Activated CD4-positive, alpha-beta T cell treated with anti-CD3 and anti-CD28 coated beads, Interleukin-2, amount 10 ng/mL, durations not matched to agents 24 days and 14 days (primary cell): ENCODE data around the gene NRN1. TPM values are rescaled to one million over a fixed set of nuclear protein-coding genes. Genes with fewer than 3 reads are reported as not detected.
A peak's percentile ranks its signal among the peaks of the same experiment; 100 is the strongest.

Experiments used
- DNase-seq: peaks from one replicate; pipeline ENCODE4 v3.0.0; 2022
- H3K27ac Mint-ChIP-seq: one replicate; pipeline ENCODE4 v1.8.0; 2022; ENCODE audit warnings: mild to moderate bottlenecking, mixed read lengths
- H3K27me3 Mint-ChIP-seq: one replicate; pipeline ENCODE4 v1.8.0; 2022; ENCODE audit warnings: mixed read lengths
- H3K36me3 Mint-ChIP-seq: one replicate; pipeline ENCODE4 v1.8.0; 2022; ENCODE audit warnings: low read depth, mild to moderate bottlenecking, mixed read lengths
- H3K4me1 Mint-ChIP-seq: one replicate; pipeline ENCODE4 v1.8.0; 2021; ENCODE audit warnings: mixed read lengths
- H3K4me3 Mint-ChIP-seq: one replicate; pipeline ENCODE4 v1.8.0; 2022; ENCODE audit warnings: mild to moderate bottlenecking, moderate library complexity, mixed read lengths
- H3K9me3 Mint-ChIP-seq: one replicate; pipeline ENCODE4 v1.8.0; 2021; ENCODE audit warnings: mixed read lengths
- intact Hi-C: fragments of 100-400 bp; cut with micrococcal nuclease; formaldehyde crosslinking; loops from one replicate; pipeline ENCODE4 v1.15.1; 2023
- total RNA-seq: library from RNA; stranded (reverse); gene quantifications from 2 replicates; pipeline ENCODE4 v1.2.3, GENCODE V29; 2022

Gene NRN1
- total RNA-seq, 1 donor from 2014 or later: 4.8 TPM

GRCh38 chr6:6007366-6008088 is 802 bp upstream of the NRN1 start:
- peak; percentile 80 for DNase-seq
- H3K27ac Mint-ChIP-seq: peak overlapping the region; percentile 73
- intact Hi-C loops: loop anchor here (1.0 to 10.0 kb wide), 4 partner anchors 10 to 923 kb away; partner anchors contain the start of gene PPP1R3G

GRCh38 chr6:6006006-6006427 is 708 bp downstream of the NRN1 start:
- no peak for DNase-seq
- Mint-ChIP-seq H3K4me3 (peak overlapping the region; percentile 74), H3K36me3 (peaks cover 17% of the 10 kb centered on the region), H3K27me3 (peaks cover 75% of the 10 kb centered on the region), H3K9me3 (peaks cover 17% of the 10 kb centered on the region), H3K4me1 (peaks cover 46% of the 10 kb centered on the region), H3K27ac (no peak overlapping the region)
- intact Hi-C loops: loop anchor here (5.0 to 10.0 kb wide), 2 partner anchors 541 to 921 kb away; partner anchors contain the start of gene PPP1R3G

More at GRCh38 chr6:6007366-6008088, 802 bp upstream of the NRN1 start:
- H3K4me1 Mint-ChIP-seq: peaks cover 40% of the 10 kb centered on the region
- H3K27me3 Mint-ChIP-seq: peaks cover 74% of the 10 kb centered on the region
- peak overlapping the region; percentile 74 for H3K4me3 Mint-ChIP-seq
- peaks cover 17% of the 10 kb centered on the region for H3K9me3 Mint-ChIP-seq
- H3K36me3 Mint-ChIP-seq: peaks cover 12% of the 10 kb centered on the region

DNA sequence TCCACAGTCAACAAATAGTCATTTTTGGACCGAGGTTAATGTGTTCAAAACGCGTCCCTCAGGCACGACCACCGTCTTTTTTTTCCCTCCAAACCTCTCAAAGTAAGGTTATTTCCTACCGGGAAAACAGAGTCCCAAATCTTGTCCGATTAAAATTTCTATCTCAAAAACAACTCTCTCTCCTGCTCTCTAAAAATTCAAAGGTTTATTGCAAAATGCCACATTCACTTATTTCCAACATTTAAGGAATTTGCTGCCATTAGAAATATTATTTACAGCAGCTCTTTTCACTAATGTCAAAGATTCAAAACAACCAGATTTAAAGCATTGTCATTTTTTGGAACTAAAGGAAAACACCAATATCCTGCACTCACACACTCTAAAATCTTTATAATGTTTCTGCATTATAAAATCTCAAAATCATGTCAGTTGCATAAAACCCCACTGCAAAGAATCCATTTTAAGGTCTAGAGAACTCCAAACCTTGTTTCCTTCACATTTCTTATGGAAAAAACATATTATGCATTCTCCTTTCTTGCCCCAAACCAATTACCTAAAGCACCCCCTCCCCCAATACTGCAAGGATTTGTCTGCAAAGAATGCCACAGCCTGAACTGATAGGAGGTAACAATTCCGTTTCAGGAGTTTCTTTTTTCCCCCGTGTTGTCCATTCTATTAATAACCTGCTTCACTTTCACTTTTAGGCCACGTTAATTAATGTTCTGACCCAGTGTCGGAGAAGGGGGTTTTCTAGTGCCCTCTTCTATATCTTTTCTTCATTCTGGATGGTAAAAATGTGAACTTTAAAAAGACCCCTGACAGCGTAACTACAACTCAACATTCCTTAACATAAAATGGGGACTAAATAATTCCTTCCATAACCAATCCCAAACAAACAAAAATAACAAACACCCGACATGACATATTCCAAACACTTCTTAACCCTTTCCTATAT is 1.4 kb downstream of the NRN1 start:
- DNase-seq: no peak
- Mint-ChIP-seq H3K9me3 (peaks cover 20% of the 10 kb centered on the region), H3K27me3 (peaks cover 77% of the 10 kb centered on the region), H3K4me1 (peaks cover 46% of the 10 kb centered on the region), H3K36me3 (peaks cover 18% of the 10 kb centered on the region), H3K4me3 (peak overlapping the region; percentile 74), H3K27ac (peak overlapping the region; percentile 84)
- intact Hi-C loops: loop anchor here (5.0 to 10.0 kb wide), 2 partner anchors 542 to 921 kb away; partner anchors contain the start of gene PPP1R3G

GRCh38 chr6:6004390-6004995 is 2.2 kb downstream of the NRN1 start:
- Mint-ChIP-seq H3K9me3 (peaks cover 28% of the 10 kb centered on the region), H3K4me1 (peaks cover 53% of the 10 kb centered on the region), H3K27ac (peak overlapping the region; percentile 84), H3K36me3 (peaks cover 27% of the 10 kb centered on the region), H3K27me3 (peaks cover 79% of the 10 kb centered on the region), H3K4me3 (peak overlapping the region; percentile 74)
- DNase-seq: peak; percentile 69
- intact Hi-C loops: loop anchor here (1.0 to 10.0 kb wide), 2 partner anchors 8 to 920 kb away; partner anchors contain the start of gene PPP1R3G

DNA sequence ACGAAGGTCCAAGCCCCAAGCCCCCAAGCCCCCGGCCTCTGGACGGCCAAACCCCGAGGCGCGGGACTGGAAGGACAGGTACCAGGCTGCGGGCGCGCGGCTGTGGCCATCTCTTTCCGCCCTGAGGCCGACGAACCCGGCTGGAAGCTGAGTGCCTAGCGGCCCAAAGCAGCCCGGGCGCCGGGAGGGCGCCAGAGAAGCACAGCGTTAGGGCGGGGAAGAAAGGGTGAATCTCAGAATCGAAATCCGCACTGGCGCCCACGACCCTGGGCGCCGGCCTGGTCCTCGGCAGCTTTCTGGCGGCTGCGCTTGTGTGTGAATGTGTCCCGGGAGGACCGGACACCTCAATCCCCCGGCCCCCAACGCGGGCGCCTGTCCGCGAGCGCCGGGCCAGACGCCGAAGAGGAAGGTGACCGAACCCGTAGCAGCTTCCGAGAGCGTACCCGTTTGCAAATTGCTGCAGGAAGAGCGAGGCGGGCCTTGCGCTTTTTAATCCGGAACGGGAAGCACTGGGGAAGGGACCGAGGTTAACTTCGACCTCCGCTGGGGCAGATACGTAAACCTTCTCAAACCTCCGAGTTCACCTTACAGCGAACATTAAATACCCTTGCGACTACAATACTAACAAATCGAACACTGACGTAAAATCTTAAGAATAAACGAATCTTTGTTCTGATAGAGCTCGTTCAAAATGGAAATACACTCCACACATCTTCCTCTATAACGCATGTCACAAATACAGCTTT is 2.9 kb downstream of the NRN1 start:
- Mint-ChIP-seq H3K36me3 (peaks cover 29% of the 10 kb centered on the region), H3K27ac (peak overlapping the region; percentile 84), H3K9me3 (peaks cover 30% of the 10 kb centered on the region), H3K4me3 (peak overlapping the region; percentile 74), H3K27me3 (peaks cover 79% of the 10 kb centered on the region), H3K4me1 (peaks cover 51% of the 10 kb centered on the region)
- peak; percentile 83 for DNase-seq
- intact Hi-C loops: loop anchor here (1.0 to 10.0 kb wide), 2 partner anchors 7 to 919 kb away; partner anchors contain the start of gene PPP1R3G

DNA sequence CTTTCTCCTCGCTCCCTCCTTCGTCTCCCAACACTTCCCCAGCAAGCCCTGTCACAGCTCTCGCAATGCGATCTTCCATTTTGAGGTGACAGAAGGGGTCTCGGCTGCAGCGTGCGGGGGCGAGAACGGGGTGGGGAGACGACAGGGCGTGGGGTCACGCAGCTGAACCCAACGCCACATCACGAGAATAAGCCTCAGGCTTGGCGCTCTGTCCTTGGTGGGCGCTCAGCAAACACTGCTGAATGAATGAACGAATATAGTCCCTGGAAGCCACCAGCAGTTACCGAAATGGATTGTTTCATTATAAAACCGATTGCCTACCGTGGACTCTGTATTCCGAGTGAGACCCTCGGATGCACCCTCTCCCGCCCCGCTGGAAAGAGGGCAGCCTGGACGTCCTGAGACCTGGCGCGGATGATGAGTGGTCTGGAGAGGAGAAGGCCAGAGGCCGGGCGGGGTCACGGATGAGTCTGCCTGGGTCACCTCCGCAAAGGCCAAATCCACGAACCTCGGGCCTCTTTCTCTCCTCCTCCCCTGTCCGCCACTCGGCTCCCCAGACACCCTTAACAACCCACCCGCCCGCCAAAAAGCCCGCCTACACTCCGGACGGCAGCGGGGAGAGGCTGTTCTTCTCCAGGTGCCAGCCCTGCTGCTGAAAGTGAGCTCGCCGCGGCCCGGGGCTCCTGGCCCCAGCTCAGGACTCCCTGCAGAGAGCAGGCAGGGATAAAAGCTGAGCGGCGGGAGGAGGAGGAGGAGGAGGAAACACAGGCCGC is 3.7 kb downstream of the NRN1 start:
- H3K27me3 Mint-ChIP-seq: peaks cover 82% of the 10 kb centered on the region
- no peak for DNase-seq
- peak overlapping the region; percentile 72 for H3K27ac Mint-ChIP-seq
- peak overlapping the region; percentile 74 for H3K4me3 Mint-ChIP-seq
- peaks cover 34% of the 10 kb centered on the region for H3K36me3 Mint-ChIP-seq
- peaks cover 54% of the 10 kb centered on the region for H3K4me1 Mint-ChIP-seq
- H3K9me3 Mint-ChIP-seq: peaks cover 33% of the 10 kb centered on the region
- intact Hi-C loops: loop anchor here (10.0 kb wide), 1 partner anchor 918 kb away; the partner anchor contains the start of gene PPP1R3G

- Mint-ChIP-seq H3K27me3 (peaks cover 82% of the 10 kb centered on the region), H3K9me3 (peaks cover 33% of the 10 kb centered on the region), H3K4me3 (peak overlapping the region; percentile 74), H3K36me3 (peaks cover 35% of the 10 kb centered on the region), H3K27ac (peak overlapping the region; percentile 72), H3K4me1 (peaks cover 55% of the 10 kb centered on the region)
- intact Hi-C loops: loop anchor here (10.0 kb wide), 1 partner anchor 917 kb away; the partner anchor contains the start of gene PPP1R3G
- DNase-seq: peak; percentile 67
These were observed 4.5 kb downstream of the NRN1 start for GRCh38 chr6:6002005-6002847.

- intact Hi-C loops: loop anchor here (10.0 kb wide), 1 partner anchor 917 kb away; the partner anchor contains the start of gene PPP1R3G
- H3K4me1 Mint-ChIP-seq: peaks cover 53% of the 10 kb centered on the region
- peak overlapping the region; percentile 60 for H3K27ac Mint-ChIP-seq
- H3K27me3 Mint-ChIP-seq: peaks cover 82% of the 10 kb centered on the region
- H3K9me3 Mint-ChIP-seq: peaks cover 33% of the 10 kb centered on the region
- no peak for DNase-seq
- H3K4me3 Mint-ChIP-seq: peak overlapping the region; percentile 74
- H3K36me3 Mint-ChIP-seq: peaks cover 35% of the 10 kb centered on the region
These were observed 5.3 kb downstream of the NRN1 start for GRCh38 chr6:6001443-6001842.

GRCh38 chr6:5999688-6000608 is 6.8 kb downstream of the NRN1 start:
- peak overlapping the region; percentile 60 for H3K4me3 Mint-ChIP-seq
- peaks cover 82% of the 10 kb centered on the region for H3K27me3 Mint-ChIP-seq
- H3K27ac Mint-ChIP-seq: peak overlapping the region; percentile 51
- H3K4me1 Mint-ChIP-seq: peaks cover 56% of the 10 kb centered on the region
- H3K36me3 Mint-ChIP-seq: peaks cover 32% of the 10 kb centered on the region
- H3K9me3 Mint-ChIP-seq: peaks cover 32% of the 10 kb centered on the region
- DNase-seq: no peak
- intact Hi-C loops: loop anchor here (5.0 to 10.0 kb wide), 2 partner anchors 133 to 915 kb away; partner anchors contain the start of gene PPP1R3G

DNA sequence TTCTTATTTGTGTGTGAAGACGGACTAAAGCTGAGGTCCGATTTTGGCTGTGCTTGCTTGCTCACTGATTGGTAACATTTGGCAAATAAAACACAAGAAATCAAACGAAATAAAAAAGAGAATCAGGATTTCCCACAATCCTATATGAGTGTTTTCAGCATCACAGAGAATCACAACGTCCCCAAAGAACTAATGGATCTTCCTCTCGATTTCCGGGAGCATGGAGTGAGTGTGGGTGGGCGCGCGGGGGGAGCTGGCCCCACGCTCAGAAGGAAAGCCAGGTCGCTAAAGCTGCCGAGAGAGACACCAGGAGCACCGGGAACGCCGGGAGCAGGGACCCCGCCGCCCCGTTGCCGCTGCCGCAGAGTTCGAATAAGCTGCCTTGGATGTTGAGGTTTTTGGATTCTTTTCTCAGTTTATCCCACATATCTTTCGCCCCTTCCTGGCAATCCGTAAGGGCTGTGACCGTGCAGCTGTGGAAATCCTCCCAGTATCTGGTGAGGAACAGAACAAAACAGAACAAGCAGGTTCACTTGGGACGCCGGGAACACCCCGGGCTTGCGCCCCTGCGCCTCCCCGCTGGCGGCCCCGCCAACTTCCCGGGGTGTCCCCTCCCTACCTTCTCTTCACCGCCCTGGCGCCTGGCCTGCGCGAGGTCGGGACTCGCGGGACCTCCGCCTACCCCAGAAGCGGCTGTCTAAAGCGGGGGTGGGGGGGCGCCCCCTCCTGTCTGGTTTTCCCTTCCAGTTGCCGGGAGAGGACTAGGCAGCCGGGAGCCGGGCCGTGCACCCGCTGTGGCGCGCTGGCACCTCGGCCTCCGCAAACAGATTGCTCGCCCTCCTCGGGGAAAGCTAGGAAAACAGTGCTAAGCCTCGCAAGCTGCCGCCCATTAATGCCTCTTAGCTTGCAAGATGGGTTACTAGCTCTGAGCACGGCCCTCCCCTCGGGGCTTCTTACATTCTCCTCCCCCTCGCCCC is 7.7 kb downstream of the NRN1 start:
- H3K9me3 Mint-ChIP-seq: peaks cover 32% of the 10 kb centered on the region
- peak overlapping the region; percentile 60 for H3K4me3 Mint-ChIP-seq
- peaks cover 29% of the 10 kb centered on the region for H3K36me3 Mint-ChIP-seq
- DNase-seq: no peak
- peaks cover 54% of the 10 kb centered on the region for H3K4me1 Mint-ChIP-seq
- peaks cover 81% of the 10 kb centered on the region for H3K27me3 Mint-ChIP-seq
- intact Hi-C loops: loop anchor here (5.0 kb wide), 1 partner anchor 132 kb away; no protein-coding TSS in a partner anchor
- H3K27ac Mint-ChIP-seq: peak overlapping the region; percentile 64
